Measurements from ENCODE around the gene GPR55.

The GPR55 gene

DNA sequence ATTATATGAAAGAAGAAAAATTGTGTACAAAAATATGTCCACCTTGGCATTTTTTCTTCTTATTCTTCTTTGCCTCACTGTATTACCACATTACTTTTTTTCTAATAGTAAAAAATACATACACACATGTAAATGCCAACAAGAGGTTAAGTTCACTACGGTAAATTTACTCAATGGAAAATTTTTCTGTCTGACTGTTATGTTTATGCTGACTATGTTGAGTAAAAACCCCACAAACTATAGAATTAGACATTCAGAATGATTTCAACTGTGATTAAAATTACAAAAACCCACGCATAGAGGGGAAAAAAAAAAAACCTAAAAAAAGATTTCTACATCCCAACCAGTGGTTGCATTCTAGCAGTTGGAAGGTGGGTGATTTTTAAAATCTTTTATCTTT lies 5.4 kb downstream of the GPR55 start:
- Histone ChIP-seq H3K27me3 (ENCODE audit: insufficient read depth, poor library complexity, severe bottlenecking) (no peaks in the 10 kb centered on the region), H3K4me3 (replicated peaks; ENCODE audit: insufficient read depth, low read length) (no peak overlapping the region), H3K27ac (replicated peaks) (no peak overlapping the region)
- no peak for DNase-seq (ENCODE audit: low read depth in 1 of 2, low spot score in 1 of 2)
- TF ChIP-seq GABPA (IDR thresholded peaks at IDR 0.05; ENCODE audit: low read depth) = no peak
- no peak for TF ChIP-seq SPI1 (IDR thresholded peaks at IDR 0.05; ENCODE audit: borderline replicate concordance, low read depth)
- TF ChIP-seq POLR2AphosphoS5 (IDR thresholded peaks at IDR 0.05; ENCODE audit: low read depth) = no peak
- TF ChIP-seq, protein P1, sequence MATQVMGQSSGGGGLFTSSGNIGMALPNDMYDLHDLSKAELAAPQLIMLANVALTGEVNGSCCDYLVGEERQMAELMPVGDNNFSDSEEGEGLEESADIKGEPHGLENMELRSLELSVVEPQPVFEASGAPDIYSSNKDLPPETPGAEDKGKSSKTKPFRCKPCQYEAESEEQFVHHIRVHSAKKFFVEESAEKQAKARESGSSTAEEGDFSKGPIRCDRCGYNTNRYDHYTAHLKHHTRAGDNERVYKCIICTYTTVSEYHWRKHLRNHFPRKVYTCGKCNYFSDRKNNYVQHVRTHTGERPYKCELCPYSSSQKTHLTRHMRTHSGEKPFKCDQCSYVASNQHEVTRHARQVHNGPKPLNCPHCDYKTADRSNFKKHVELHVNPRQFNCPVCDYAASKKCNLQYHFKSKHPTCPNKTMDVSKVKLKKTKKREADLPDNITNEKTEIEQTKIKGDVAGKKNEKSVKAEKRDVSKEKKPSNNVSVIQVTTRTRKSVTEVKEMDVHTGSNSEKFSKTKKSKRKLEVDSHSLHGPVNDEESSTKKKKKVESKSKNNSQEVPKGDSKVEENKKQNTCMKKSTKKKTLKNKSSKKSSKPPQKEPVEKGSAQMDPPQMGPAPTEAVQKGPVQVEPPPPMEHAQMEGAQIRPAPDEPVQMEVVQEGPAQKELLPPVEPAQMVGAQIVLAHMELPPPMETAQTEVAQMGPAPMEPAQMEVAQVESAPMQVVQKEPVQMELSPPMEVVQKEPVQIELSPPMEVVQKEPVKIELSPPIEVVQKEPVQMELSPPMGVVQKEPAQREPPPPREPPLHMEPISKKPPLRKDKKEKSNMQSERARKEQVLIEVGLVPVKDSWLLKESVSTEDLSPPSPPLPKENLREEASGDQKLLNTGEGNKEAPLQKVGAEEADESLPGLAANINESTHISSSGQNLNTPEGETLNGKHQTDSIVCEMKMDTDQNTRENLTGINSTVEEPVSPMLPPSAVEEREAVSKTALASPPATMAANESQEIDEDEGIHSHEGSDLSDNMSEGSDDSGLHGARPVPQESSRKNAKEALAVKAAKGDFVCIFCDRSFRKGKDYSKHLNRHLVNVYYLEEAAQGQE (IDR thresholded peaks at IDR 0.05; ENCODE audit: insufficient replicate concordance, low read depth) = no peak

- Histone ChIP-seq H3K27me3 (ENCODE audit: insufficient read depth, poor library complexity, severe bottlenecking) (no peaks in the 10 kb centered on the region), H3K27ac (replicated peaks) (no peak overlapping the region), H3K4me3 (replicated peaks; ENCODE audit: insufficient read depth, low read length) (no peak overlapping the region)
- no peak for TF ChIP-seq POLR2AphosphoS5 (IDR thresholded peaks at IDR 0.05; ENCODE audit: low read depth)
- TF ChIP-seq GABPA (IDR thresholded peaks at IDR 0.05; ENCODE audit: low read depth) = no peak
- no peak for DNase-seq (ENCODE audit: low read depth in 1 of 2, low spot score in 1 of 2)
Measured at GRCh38 chr2:230919240-230919639, 5.8 kb downstream of the GPR55 start.

DNA sequence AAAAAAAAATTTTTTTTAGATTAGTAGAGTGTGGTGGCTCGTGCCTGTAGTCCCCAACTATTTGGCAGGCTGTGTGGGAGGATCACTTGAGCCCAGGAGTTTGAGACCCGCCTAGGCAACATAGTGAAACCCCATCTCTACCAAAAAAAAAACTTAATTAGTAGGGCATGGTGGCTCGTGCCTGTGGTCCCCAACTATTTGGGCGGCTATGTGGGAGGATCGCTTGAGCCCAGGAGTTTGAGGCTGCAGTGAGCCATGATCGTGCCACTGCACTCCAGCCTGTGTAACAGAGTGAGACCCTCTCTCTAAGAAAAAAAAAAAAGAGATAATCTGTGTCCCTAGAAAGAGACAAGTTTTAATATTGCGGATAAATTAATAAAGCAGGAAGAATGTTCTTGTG lies 8.8 kb downstream of the GPR55 start:
- no peak for DNase-seq (ENCODE audit: low read depth in 1 of 2, low spot score in 1 of 2)
- TF ChIP-seq, protein P1 (IDR thresholded peaks at IDR 0.05; ENCODE audit: insufficient replicate concordance, low read depth) = no peak
- TF ChIP-seq CTCF (IDR thresholded peaks at IDR 0.05; ENCODE audit: insufficient read depth, low read length) (no peak), POLR2AphosphoS5 (IDR thresholded peaks at IDR 0.05; ENCODE audit: low read depth) (no peak), SPI1 (IDR thresholded peaks at IDR 0.05; ENCODE audit: borderline replicate concordance, low read depth) (no peak), GABPA (IDR thresholded peaks at IDR 0.05; ENCODE audit: low read depth) (no peak)
- Histone ChIP-seq H3K27ac (replicated peaks) (no peak overlapping the region), H3K4me3 (replicated peaks; ENCODE audit: insufficient read depth, low read length) (no peak overlapping the region), H3K27me3 (ENCODE audit: insufficient read depth, poor library complexity, severe bottlenecking) (no peaks in the 10 kb centered on the region)

- TF ChIP-seq SPI1 (IDR thresholded peaks at IDR 0.05; ENCODE audit: borderline replicate concordance, low read depth) = no peak
- TF ChIP-seq, protein P1 (IDR thresholded peaks at IDR 0.05; ENCODE audit: insufficient replicate concordance, low read depth) = no peak
- no peak for TF ChIP-seq CTCF (IDR thresholded peaks at IDR 0.05; ENCODE audit: insufficient read depth, low read length)
- TF ChIP-seq POLR2AphosphoS5 (IDR thresholded peaks at IDR 0.05; ENCODE audit: low read depth) = no peak
- no peak for TF ChIP-seq GABPA (IDR thresholded peaks at IDR 0.05; ENCODE audit: low read depth)
- Histone ChIP-seq H3K27ac (replicated peaks) (no peak overlapping the region), H3K4me3 (replicated peaks; ENCODE audit: insufficient read depth, low read length) (no peak overlapping the region), H3K27me3 (ENCODE audit: insufficient read depth, poor library complexity, severe bottlenecking) (no peaks in the 10 kb centered on the region)
- no peak for DNase-seq (ENCODE audit: low read depth in 1 of 2, low spot score in 1 of 2)
Measured at GRCh38 chr2:230915319-230915718, 9.7 kb downstream of the GPR55 start.

All from HL-60 (cell line).